Mesendoderm (in vitro differentiated cells): ENCODE results near the gene MDH1.
"Not testable (repeated sequence)": the region's sequence is repeated elsewhere in the genome, so short reads cannot be mapped to it uniquely, and the experiment has no call there.

Experiments
- DNase-seq: peaks from one replicate; pipeline ENCODE4 v3.0.0; 2013
- H2AK5ac ChIP-seq: 2 replicates; pipeline ENCODE4 v1.6.1; 2013; ENCODE audit warnings: low read length, inconsistent platforms
- H2BK120ac ChIP-seq: 2 replicates; pipeline ENCODE4 v1.6.1; 2013; ENCODE audit warnings: low read depth, mild to moderate bottlenecking, low read length, moderate library complexity, mixed read lengths
- H2BK15ac ChIP-seq: replicated peaks from 2 replicates; pipeline ENCODE4 v1.6.1; 2013; ENCODE audit warnings: low read depth, mild to moderate bottlenecking, moderate library complexity
- H2BK5ac ChIP-seq: 2 replicates; pipeline ENCODE4 v1.6.1; 2013; ENCODE audit warnings: low read length, inconsistent platforms
- H3K18ac ChIP-seq: 2 replicates; pipeline ENCODE4 v1.6.1; 2013; ENCODE audit warnings: mild to moderate bottlenecking, low read length, mixed read lengths
- H3K23ac ChIP-seq: one replicate; pipeline ENCODE4 v1.6.1; 2013; ENCODE audit warnings: low read length
- H3K27ac ChIP-seq: 2 replicates; pipeline ENCODE4 v1.5.1; 2013; ENCODE audit warnings: low read depth, mild to moderate bottlenecking, inconsistent platforms, low read length, moderate library complexity
- H3K27me3 ChIP-seq: 2 replicates; pipeline ENCODE4 v1.6.1; 2013; ENCODE audit warnings: low read length, control low read depth, mild to moderate bottlenecking, inconsistent platforms; ENCODE audit not compliant: insufficient read depth, poor library complexity
- H3K36me3 ChIP-seq: 2 replicates; pipeline ENCODE4 v1.6.1; 2013; ENCODE audit warnings: low read length, inconsistent platforms; ENCODE audit not compliant: control insufficient read depth, insufficient read depth
- H3K4ac ChIP-seq: one replicate; pipeline ENCODE4 v1.6.1; 2013; ENCODE audit warnings: low read depth, mild to moderate bottlenecking, low read length, moderate library complexity
- H3K4me1 ChIP-seq: 2 replicates; pipeline ENCODE4 v1.6.1; 2013; ENCODE audit warnings: low read depth, low read length, inconsistent platforms; ENCODE audit not compliant: control insufficient read depth
- H3K4me2 ChIP-seq: 2 replicates; pipeline ENCODE4 v1.6.1; 2013; ENCODE audit warnings: low read length
- H3K4me3 ChIP-seq: 2 replicates; pipeline ENCODE4 v1.5.1; 2013; ENCODE audit warnings: mild to moderate bottlenecking, low read length
- H3K56ac ChIP-seq: one replicate; pipeline ENCODE4 v1.6.1; 2013; ENCODE audit warnings: low read length
- H3K79me1 ChIP-seq: 2 replicates; pipeline ENCODE4 v1.6.1; 2013; ENCODE audit warnings: low read length, inconsistent platforms
- H3K79me2 ChIP-seq: 2 replicates; pipeline ENCODE4 v1.6.1; 2013; ENCODE audit warnings: mild to moderate bottlenecking, low read length; ENCODE audit not compliant: control insufficient read depth, insufficient read depth
- H3K9ac ChIP-seq: 2 replicates; pipeline ENCODE4 v1.6.1; 2013; ENCODE audit warnings: low read length, inconsistent platforms
- H4K5ac ChIP-seq: one replicate; pipeline ENCODE4 v1.6.1; 2013; ENCODE audit warnings: low read length
- H4K8ac ChIP-seq: one replicate; pipeline ENCODE4 v1.6.1; 2013; ENCODE audit warnings: low read depth, mild to moderate bottlenecking, control low read depth, low read length, moderate library complexity
- WGBS: extraction: QIAGEN DNeasy Blood & Tissue Kit; methylation state at CpG from one replicate; pipeline ENCODE4 v1.1.7; 2013; ENCODE audit warnings: low lambda C conversion rate, missing lambda C conversion rate; ENCODE audit not compliant: insufficient coverage; ENCODE audit errors: extremely low coverage; 5-methylcytosine and 5-hydroxymethylcytosine counted together

MDH1 gene

DNA sequence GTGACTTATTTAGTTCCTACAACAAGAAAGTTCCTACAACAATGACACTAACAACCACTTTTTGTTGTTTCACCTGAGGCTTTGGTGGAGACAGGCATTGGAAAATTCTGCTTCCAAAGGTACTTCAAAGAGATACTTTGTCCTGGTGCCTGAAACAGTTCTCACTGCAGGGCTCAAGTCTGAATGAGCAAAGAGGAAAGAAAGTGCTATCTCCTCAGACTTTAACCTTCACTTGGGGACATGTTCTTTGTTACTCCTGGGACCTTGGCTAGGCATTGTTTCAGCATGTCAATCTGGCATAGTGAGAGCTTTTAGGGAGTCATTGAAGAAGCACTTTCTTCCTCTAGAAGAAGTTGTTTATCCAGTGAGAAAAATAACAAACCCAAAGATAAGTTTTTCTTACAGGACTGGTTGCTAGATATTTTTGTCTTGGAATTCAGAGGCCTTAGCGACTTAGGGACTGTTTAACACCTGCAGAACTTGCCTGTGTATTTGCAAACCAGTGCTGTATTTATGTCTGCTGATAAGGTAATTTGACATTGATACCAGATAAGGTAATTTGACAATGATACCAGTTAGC is 12.2 kb downstream of the MDH1 start:
- no peaks in the 10 kb centered on the region for H3K27me3 ChIP-seq

DNA sequence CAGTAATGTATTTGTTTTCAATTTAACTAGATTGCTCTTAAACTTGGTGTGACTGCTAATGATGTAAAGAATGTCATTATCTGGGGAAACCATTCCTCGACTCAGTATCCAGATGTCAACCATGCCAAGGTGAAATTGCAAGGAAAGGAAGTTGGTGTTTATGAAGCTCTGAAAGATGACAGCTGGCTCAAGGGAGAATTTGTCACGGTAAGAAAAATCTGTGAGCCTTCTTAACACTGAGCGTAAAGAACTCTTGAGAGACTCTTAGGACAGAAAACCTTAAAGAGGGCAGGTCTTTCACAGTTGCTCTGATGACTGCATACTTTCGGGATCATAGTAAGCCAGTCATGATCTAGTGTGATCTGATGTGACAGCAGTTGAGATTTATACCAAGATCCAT is 15.9 kb downstream of the MDH1 start:
- peak; percentile 40 for DNase-seq
- H3K56ac ChIP-seq: no peak overlapping the region
- peaks cover 3% of the 10 kb centered on the region for H3K4me1 ChIP-seq
- WGBS: no CpG with 5 or more reads among the region's 4 CpGs
- no peak overlapping the region for H2BK5ac ChIP-seq
- no peak overlapping the region for H2BK120ac ChIP-seq
- H3K18ac ChIP-seq: no peak overlapping the region
- no peaks in the 10 kb centered on the region for H3K79me2 ChIP-seq
- no peak overlapping the region for H4K8ac ChIP-seq
- no peak overlapping the region for H3K4me3 ChIP-seq
- H3K36me3 ChIP-seq: peaks cover 1% of the 10 kb centered on the region
- H3K27ac ChIP-seq: no peak overlapping the region
- no peaks in the 10 kb centered on the region for H3K79me1 ChIP-seq
- H2BK15ac ChIP-seq: no peak overlapping the region
- H3K4ac ChIP-seq: no peak overlapping the region
- no peak overlapping the region for H2AK5ac ChIP-seq
- H3K27me3 ChIP-seq: no peaks in the 10 kb centered on the region
- no peak overlapping the region for H3K23ac ChIP-seq
- H3K9ac ChIP-seq: no peak overlapping the region
- no peak overlapping the region for H4K5ac ChIP-seq
- no peak overlapping the region for H3K4me2 ChIP-seq

More for the DNA sequence above, 12.2 kb downstream of the MDH1 start:
- Histone ChIP-seq H2BK120ac (no peak overlapping the region), H3K18ac (no peak overlapping the region), H3K79me2 (no peaks in the 10 kb centered on the region), H3K4me1 (peaks cover 3% of the 10 kb centered on the region), H3K4me2 (no peak overlapping the region), H2BK15ac (no peak overlapping the region), H4K8ac (no peak overlapping the region), H3K79me1 (peaks cover 5% of the 10 kb centered on the region), H4K5ac (no peak overlapping the region), H2AK5ac (no peak overlapping the region), H3K27ac (peak overlapping the region; percentile 66), H3K36me3 (peaks cover 1% of the 10 kb centered on the region), H2BK5ac (no peak overlapping the region), H3K56ac (no peak overlapping the region), H3K4ac (peak overlapping the region; percentile 16), H3K9ac (no peak overlapping the region), H3K4me3 (no peak overlapping the region), H3K23ac (no peak overlapping the region)
- peak; percentile 93 for DNase-seq
- no CpG with 5 or more reads among the region's 1 CpG for WGBS

GRCh38 chr2:63608865-63609264 is 20.1 kb downstream of the MDH1 start:
- H3K9ac ChIP-seq, H3K27me3 ChIP-seq, H3K36me3 ChIP-seq, H2BK120ac ChIP-seq, H3K27ac ChIP-seq, H3K56ac ChIP-seq, H4K5ac ChIP-seq, H4K8ac ChIP-seq, H3K4ac ChIP-seq, H2AK5ac ChIP-seq, H3K23ac ChIP-seq, H3K4me2 ChIP-seq, H3K4me1 ChIP-seq, H3K79me1 ChIP-seq, H3K79me2 ChIP-seq, H3K4me3 ChIP-seq, H2BK15ac ChIP-seq, H2BK5ac ChIP-seq, DNase-seq, H3K18ac ChIP-seq: not testable (repeated sequence)
- WGBS: no CpG with 5 or more reads among the region's 8 CpGs

DNA sequence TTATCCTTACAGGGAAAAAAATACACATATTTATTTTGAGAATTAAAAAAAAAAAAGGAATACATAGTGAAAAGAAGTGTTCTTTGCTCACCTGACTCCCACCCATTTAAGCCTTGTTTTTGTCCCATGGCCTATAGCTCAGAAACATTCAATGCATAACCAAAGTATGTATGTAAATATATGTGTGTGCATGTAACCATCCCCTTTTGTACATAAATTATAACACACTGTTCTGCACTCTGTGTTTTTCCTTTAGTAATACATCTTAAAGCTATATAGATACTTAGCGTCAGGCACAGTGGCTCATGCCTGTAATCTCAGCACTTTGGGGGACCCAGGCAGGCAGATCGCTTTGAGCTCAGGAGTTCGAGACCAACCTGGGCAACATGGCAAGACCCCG is 21.8 kb downstream of the MDH1 start:
- no peak for DNase-seq
- H4K8ac ChIP-seq: no peak overlapping the region
- H3K79me2 ChIP-seq: no peaks in the 10 kb centered on the region
- H3K27ac ChIP-seq: no peak overlapping the region
- H3K27me3 ChIP-seq: no peaks in the 10 kb centered on the region
- H3K9ac ChIP-seq: no peak overlapping the region
- WGBS: no CpG with 5 or more reads among the region's 4 CpGs
- no peaks in the 10 kb centered on the region for H3K79me1 ChIP-seq
- no peak overlapping the region for H3K4me3 ChIP-seq
- H3K4me1 ChIP-seq: peaks cover 17% of the 10 kb centered on the region
- H2BK5ac ChIP-seq: no peak overlapping the region
- no peak overlapping the region for H3K56ac ChIP-seq
- H2BK15ac ChIP-seq: no peak overlapping the region
- H3K18ac ChIP-seq: no peak overlapping the region
- H2AK5ac ChIP-seq: no peak overlapping the region
- no peak overlapping the region for H4K5ac ChIP-seq
- H3K4ac ChIP-seq: peak overlapping the region; percentile 52
- H3K4me2 ChIP-seq: no peak overlapping the region
- H3K36me3 ChIP-seq: no peaks in the 10 kb centered on the region
- no peak overlapping the region for H2BK120ac ChIP-seq
- no peak overlapping the region for H3K23ac ChIP-seq

DNA sequence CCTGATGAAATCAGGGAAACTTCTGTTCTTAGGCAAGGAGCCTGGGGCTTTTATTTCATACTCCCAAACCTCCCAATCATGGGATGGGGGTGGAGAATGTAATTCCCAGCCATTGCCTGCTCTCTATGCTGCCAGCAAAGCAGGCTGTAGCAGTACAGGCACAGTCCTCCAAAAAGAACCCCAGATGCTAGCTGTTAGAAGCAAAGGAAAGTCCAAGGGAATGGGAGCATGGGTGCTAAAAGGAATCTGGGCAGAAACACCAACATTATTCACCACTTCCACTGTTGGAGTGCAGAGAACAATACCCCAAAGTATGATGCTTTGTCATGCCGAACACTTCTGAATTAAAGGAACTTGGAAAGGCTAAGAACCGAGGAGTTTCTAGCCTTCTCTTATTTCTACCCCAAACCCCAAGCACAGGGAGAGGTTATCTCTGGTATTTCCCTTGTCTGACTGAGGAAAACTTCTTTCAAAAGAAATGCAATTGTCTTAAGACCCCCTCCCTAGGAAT is 24.7 kb downstream of the MDH1 start:
- peak overlapping the region; percentile 53 for H3K18ac ChIP-seq
- peak overlapping the region; percentile 91 for H3K4ac ChIP-seq
- peaks cover 17% of the 10 kb centered on the region for H3K4me1 ChIP-seq
- peak overlapping the region; percentile 85 for H3K56ac ChIP-seq
- H3K27me3 ChIP-seq: no peaks in the 10 kb centered on the region
- H3K23ac ChIP-seq: no peak overlapping the region
- H2BK5ac ChIP-seq: peak overlapping the region; percentile 46
- H2AK5ac ChIP-seq: peak overlapping the region; percentile 40
- no peak overlapping the region for H2BK15ac ChIP-seq
- peak overlapping the region; percentile 65 for H2BK120ac ChIP-seq
- H4K5ac ChIP-seq: peak overlapping the region; percentile 35
- peak; percentile 93 for DNase-seq
- H3K9ac ChIP-seq: peak overlapping the region; percentile 40
- peak overlapping the region; percentile 93 for H3K27ac ChIP-seq
- WGBS: no CpG with 5 or more reads among the region's 2 CpGs
- H3K79me1 ChIP-seq: no peaks in the 10 kb centered on the region
- no peaks in the 10 kb centered on the region for H3K79me2 ChIP-seq
- peak overlapping the region; percentile 11 for H3K4me2 ChIP-seq
- H4K8ac ChIP-seq: no peak overlapping the region
- no peaks in the 10 kb centered on the region for H3K36me3 ChIP-seq
- no peak overlapping the region for H3K4me3 ChIP-seq
